ENCODE results near the gene SLC15A1. TPM values are rescaled to one million over a fixed set of nuclear protein-coding genes. Genes with fewer than 3 reads are reported as not detected.

Gene SLC15A1
- total RNA-seq, 4 donors from 2014 or later = not detected

- no peak for TF ChIP-seq CTCF (IDR thresholded peaks at IDR 0.05; ENCODE audit: low read depth)
These were observed 34.7 kb upstream of the SLC15A1 start for GRCh38 chr13:98787173-98787572.

GRCh38 chr13:98786023-98786422 lies 33.6 kb upstream of the SLC15A1 start:
- no peak for TF ChIP-seq CTCF (IDR thresholded peaks at IDR 0.05; ENCODE audit: low read depth)

GRCh38 chr13:98785405-98785804 lies 32.9 kb upstream of the SLC15A1 start:
- TF ChIP-seq CTCF (IDR thresholded peaks at IDR 0.05; ENCODE audit: low read depth) = no peak

- no peak for TF ChIP-seq CTCF (IDR thresholded peaks at IDR 0.05; ENCODE audit: low read depth)
These were observed 32.2 kb upstream of the SLC15A1 start for GRCh38 chr13:98784666-98785065.

- no peak for TF ChIP-seq CTCF (IDR thresholded peaks at IDR 0.05; ENCODE audit: low read depth)
These were observed 31.5 kb upstream of the SLC15A1 start for GRCh38 chr13:98783856-98784478.

GRCh38 chr13:98782654-98783053 lies 30.2 kb upstream of the SLC15A1 start:
- TF ChIP-seq CTCF (IDR thresholded peaks at IDR 0.05; ENCODE audit: low read depth) = no peak

- no peak for TF ChIP-seq CTCF (IDR thresholded peaks at IDR 0.05; ENCODE audit: low read depth)
These were observed 29.4 kb upstream of the SLC15A1 start for GRCh38 chr13:98781905-98782304.

Measured in subcutaneous adipose tissue (tissue), 4 donors.